Ishikawa (cell line): ENCODE measurements around the gene GALNTL6.

ENCODE experiments used
- CREB1 ChIP-seq: IDR thresholded peaks from 2 replicates; pipeline ENCODE4 v1.6.1; 2012; ENCODE audit warnings: low read depth
- FOXM1 ChIP-seq: IDR thresholded peaks from 2 replicates; pipeline ENCODE4 v1.6.1; 2012; ENCODE audit warnings: low read depth, borderline replicate concordance
- RAD21 ChIP-seq: IDR thresholded peaks from 2 replicates; pipeline ENCODE4 v1.6.1; 2012; ENCODE audit warnings: low read depth
- REST ChIP-seq: IDR thresholded peaks from 2 replicates; pipeline ENCODE4 v1.6.1; 2012; ENCODE audit warnings: low read depth, mild to moderate bottlenecking
- TCF12 ChIP-seq: IDR thresholded peaks from 2 replicates; pipeline ENCODE4 v1.6.1; 2012; ENCODE audit warnings: low read depth
- USF1 ChIP-seq: IDR thresholded peaks from 2 replicates; pipeline ENCODE4 v1.6.1; 2012
- YY1 ChIP-seq: IDR thresholded peaks from 2 replicates; pipeline ENCODE4 v1.6.1; 2012; ENCODE audit warnings: low read depth
- TF ChIP-seq, protein P1 (sequence below): IDR thresholded peaks from 2 replicates; pipeline ENCODE4 v1.6.1; 2012

GRCh38 chr4:172515266-172515879, 702.2 kb downstream of the GALNTL6 start:
- TF ChIP-seq, protein P1, sequence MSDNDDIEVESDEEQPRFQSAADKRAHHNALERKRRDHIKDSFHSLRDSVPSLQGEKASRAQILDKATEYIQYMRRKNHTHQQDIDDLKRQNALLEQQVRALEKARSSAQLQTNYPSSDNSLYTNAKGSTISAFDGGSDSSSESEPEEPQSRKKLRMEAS, result no peak
- TF ChIP-seq CREB1, result no peak
- no peak for TF ChIP-seq YY1
- no peak for TF ChIP-seq RAD21
- TF ChIP-seq USF1, result no peak
- no peak for TF ChIP-seq REST
- TF ChIP-seq FOXM1, result no peak
- TF ChIP-seq TCF12, result no peak
